Keratinocyte (primary cell): ENCODE results near the gene GINS2. TPM values are rescaled to one million over a fixed set of nuclear protein-coding genes. Genes with fewer than 3 reads are reported as not detected.
A peak's percentile ranks its signal among the peaks of the same experiment; 100 is the strongest.

ENCODE experiments used
- DNase-seq: peaks from one replicate; pipeline ENCODE4 v3.0.0-alpha.2; 2011; ENCODE audit warnings: low read depth, missing footprints, low spot score
- FAIRE-seq: peaks from 2 replicates; lab custom pipeline; 2011; peaks lifted over from hg19 to GRCh38; lab: Jason Lieb, UNC
- H2AFZ ChIP-seq: 2 replicates; pipeline ENCODE4 v1.6.0; 2012; ENCODE audit warnings: low read length, control low read depth, inconsistent platforms; ENCODE audit not compliant: control insufficient read depth
- H3K27ac ChIP-seq: 2 replicates; pipeline ENCODE4 v1.5.1; 2011; ENCODE audit warnings: low read length; ENCODE audit not compliant: control insufficient read depth, insufficient read depth
- H3K27me3 ChIP-seq: 3 replicates; pipeline ENCODE4 v1.6.0; 2011; ENCODE audit warnings: low read length; ENCODE audit not compliant: control insufficient read depth, insufficient read depth; ENCODE audit errors: extremely low read depth
- H3K36me3 ChIP-seq, 2 experiments: 2 replicates in 1 of 2; 3 replicates in 1 of 2; pipeline ENCODE4 v1.5.1; 2011; ENCODE audit warnings: low read length in 2 of 2, mild to moderate bottlenecking in 1 of 2; ENCODE audit not compliant: control insufficient read depth in 2 of 2, insufficient read depth in 2 of 2; ENCODE audit errors: extremely low read depth in 1 of 2
- H3K4me1 ChIP-seq: 3 replicates; pipeline ENCODE4 v1.5.1; 2011; ENCODE audit warnings: low read length; ENCODE audit not compliant: control insufficient read depth, insufficient read depth; ENCODE audit errors: extremely low read depth
- H3K4me2 ChIP-seq: 3 replicates; pipeline ENCODE4 v1.6.0; 2011; ENCODE audit warnings: low read depth, low read length; ENCODE audit not compliant: control insufficient read depth, insufficient read depth; ENCODE audit errors: extremely low read depth
- H3K4me3 ChIP-seq, 3 experiments: fragments of 200-600 bp in 1 of 3; sonication (generic) in 1 of 3; 2 replicates in 2 of 3; 3 replicates in 1 of 3; pipeline ENCODE4 v1.5.1; 2011 to 2016; ENCODE audit warnings: low read length in 3 of 3, mild to moderate bottlenecking in 3 of 3, control low read depth in 2 of 3, inconsistent platforms in 1 of 3, low read depth in 1 of 3, mixed read lengths in 1 of 3, mixed run types in 1 of 3, moderate library complexity in 1 of 3; ENCODE audit not compliant: control insufficient read depth in 2 of 3, insufficient read depth in 2 of 3; ENCODE audit errors: extremely low read depth in 1 of 3
- H3K79me2 ChIP-seq: 2 replicates; pipeline ENCODE4 v1.6.0; 2012; ENCODE audit warnings: low read length; ENCODE audit not compliant: control insufficient read depth, insufficient read depth
- H3K9ac ChIP-seq: 3 replicates; pipeline ENCODE4 v1.6.0; 2011; ENCODE audit warnings: low read length; ENCODE audit not compliant: control insufficient read depth, insufficient read depth; ENCODE audit errors: extremely low read depth
- H3K9me1 ChIP-seq: 3 replicates; pipeline ENCODE4 v1.6.0; 2011; ENCODE audit warnings: low read length; ENCODE audit not compliant: control insufficient read depth, insufficient read depth; ENCODE audit errors: extremely low read depth
- H3K9me3 ChIP-seq: 2 replicates; pipeline ENCODE4 v1.5.1; 2012; ENCODE audit warnings: low read depth, low read length; ENCODE audit not compliant: control insufficient read depth
- H4K20me1 ChIP-seq: 3 replicates; pipeline ENCODE4 v1.6.0; 2011; ENCODE audit warnings: low read length; ENCODE audit not compliant: control insufficient read depth, insufficient read depth; ENCODE audit errors: extremely low read depth
- EZH2 ChIP-seq: IDR thresholded peaks from one replicate; pipeline ENCODE4 v1.6.1; 2012; ENCODE audit warnings: inconsistent platforms, mild to moderate bottlenecking, low read length, moderate library complexity
- dilution Hi-C: fragments of 300-500 bp; cut with MboI; formaldehyde crosslinking; loops from one replicate; pipeline ENCODE4 v1.7.0; 2020; ENCODE audit warnings: low sequenced_read_pairs; ENCODE audit not compliant: extremely low pct_ligation_motif_present
- polyA plus RNA-seq, 5 experiments: library from polyadenylated mRNA; depleted of rRNA in 3 of 5; stranded (reverse) in 3 of 5; stranded (forward) in 1 of 5; unstranded in 1 of 5; fragments of >200 nt; gene quantifications; 1 replicate in 1 of 5; 2 replicates in 3 of 5; 3 replicates in 1 of 5; pipeline versions ENCODE4 v1.2.1 to v1.2.3, GENCODE V29; 2011 to 2012; ENCODE audit warnings: missing spikeins in 2 of 5, low read depth in 1 of 5, low replicate concordance in 1 of 5
- TF ChIP-seq, protein P1 (sequence below), 3 experiments: IDR thresholded peaks in 1 of 3; conservative IDR thresholded peaks in 1 of 3; optimal IDR thresholded peaks in 1 of 3; 2 replicates in 2 of 3; 3 replicates in 1 of 3; pipeline versions ENCODE3 to v1.5.1; 2011; ENCODE audit warnings: low read length in 3 of 3, mild to moderate bottlenecking in 3 of 3, moderate library complexity in 2 of 3, control low read depth in 1 of 3, inconsistent platforms in 1 of 3; ENCODE audit not compliant: insufficient read depth in 2 of 3; ENCODE audit errors: extremely low read depth in 1 of 3

Gene GINS2
- polyA plus RNA-seq, 1 donor (not counting 4 experiments of a cell fraction or from before 2014, with no cell fraction given): 11.2 TPM

GRCh38 chr16:85728879-85729278, 40.1 kb upstream of the GINS2 start:
- Histone ChIP-seq H3K36me3 (peaks cover 53 to 84% of the 10 kb centered on the region in 2 experiments), H3K4me1 (peaks cover 3% of the 10 kb centered on the region)
- TF ChIP-seq, protein P1, sequence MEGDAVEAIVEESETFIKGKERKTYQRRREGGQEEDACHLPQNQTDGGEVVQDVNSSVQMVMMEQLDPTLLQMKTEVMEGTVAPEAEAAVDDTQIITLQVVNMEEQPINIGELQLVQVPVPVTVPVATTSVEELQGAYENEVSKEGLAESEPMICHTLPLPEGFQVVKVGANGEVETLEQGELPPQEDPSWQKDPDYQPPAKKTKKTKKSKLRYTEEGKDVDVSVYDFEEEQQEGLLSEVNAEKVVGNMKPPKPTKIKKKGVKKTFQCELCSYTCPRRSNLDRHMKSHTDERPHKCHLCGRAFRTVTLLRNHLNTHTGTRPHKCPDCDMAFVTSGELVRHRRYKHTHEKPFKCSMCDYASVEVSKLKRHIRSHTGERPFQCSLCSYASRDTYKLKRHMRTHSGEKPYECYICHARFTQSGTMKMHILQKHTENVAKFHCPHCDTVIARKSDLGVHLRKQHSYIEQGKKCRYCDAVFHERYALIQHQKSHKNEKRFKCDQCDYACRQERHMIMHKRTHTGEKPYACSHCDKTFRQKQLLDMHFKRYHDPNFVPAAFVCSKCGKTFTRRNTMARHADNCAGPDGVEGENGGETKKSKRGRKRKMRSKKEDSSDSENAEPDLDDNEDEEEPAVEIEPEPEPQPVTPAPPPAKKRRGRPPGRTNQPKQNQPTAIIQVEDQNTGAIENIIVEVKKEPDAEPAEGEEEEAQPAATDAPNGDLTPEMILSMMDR (optimal IDR thresholded peaks at IDR 0.05 in 1 of 3, IDR thresholded peaks at IDR 0.05 in 1 of 3, conservative IDR thresholded peaks at IDR 0.05 in 1 of 3; ENCODE audit: extremely low read depth in 1 of 3, insufficient read depth in 2 of 3, low read length in 3 of 3): peak; percentile 30 to 50 (median 30)
- no peak for TF ChIP-seq EZH2

GRCh38 chr16:85724936-85725335, 36.2 kb upstream of the GINS2 start:
- H3K27me3 ChIP-seq: no peaks in the 10 kb centered on the region
- H3K4me3 ChIP-seq: no peak overlapping the region
- H2AFZ ChIP-seq: no peak overlapping the region
- H4K20me1 ChIP-seq: peaks cover 60% of the 10 kb centered on the region
- dilution Hi-C loops: no loop called here
- H3K36me3 ChIP-seq: peaks cover 34 to 64% of the 10 kb centered on the region in 2 experiments
- no peak for TF ChIP-seq EZH2
- TF ChIP-seq, protein P1 (optimal IDR thresholded peaks at IDR 0.05 in 1 of 3, IDR thresholded peaks at IDR 0.05 in 1 of 3, conservative IDR thresholded peaks at IDR 0.05 in 1 of 3; ENCODE audit: extremely low read depth in 1 of 3, insufficient read depth in 2 of 3, low read length in 3 of 3): no peak
- FAIRE-seq: no peak
- no peaks in the 10 kb centered on the region for H3K9me3 ChIP-seq
- no peak overlapping the region for H3K4me2 ChIP-seq
- peaks cover 9% of the 10 kb centered on the region for H3K9me1 ChIP-seq
- no peak for DNase-seq
- H3K27ac ChIP-seq: no peak overlapping the region
- peaks cover 70% of the 10 kb centered on the region for H3K79me2 ChIP-seq
- no peak overlapping the region for H3K9ac ChIP-seq
- H3K4me1 ChIP-seq: peaks cover 30% of the 10 kb centered on the region

More at GRCh38 chr16:85728879-85729278, 40.1 kb upstream of the GINS2 start:
- Histone ChIP-seq H4K20me1 (peaks cover 53% of the 10 kb centered on the region), H3K27ac (no peak overlapping the region), H3K79me2 (peaks cover 91% of the 10 kb centered on the region), H2AFZ (no peak overlapping the region), H3K4me2 (no peak overlapping the region), H3K27me3 (no peaks in the 10 kb centered on the region), H3K9me1 (peaks cover 2% of the 10 kb centered on the region), H3K9ac (no peak overlapping the region), H3K9me3 (no peaks in the 10 kb centered on the region), H3K4me3 (no peak overlapping the region)
- no peak for DNase-seq
- no peak for FAIRE-seq
- dilution Hi-C loops: no loop called here
